ENCODE data around the gene CNTNAP2.
"Not testable (repeated sequence)": the region's sequence is repeated elsewhere in the genome, so short reads cannot be mapped to it uniquely, and the experiment has no call there.

The CNTNAP2 gene

GRCh38 chr7:147078312-147078711 is 961.7 kb downstream of the CNTNAP2 start:
- DNase-seq (ENCODE audit: low read depth in 1 of 2, low spot score in 1 of 2) = no peak

GRCh38 chr7:147079083-147079482 is 962.5 kb downstream of the CNTNAP2 start:
- no peak for DNase-seq (ENCODE audit: low read depth in 1 of 2, low spot score in 1 of 2)

- DNase-seq (ENCODE audit: low read depth in 1 of 2, low spot score in 1 of 2) = no peak
These were observed 963.4 kb downstream of the CNTNAP2 start for GRCh38 chr7:147079921-147080420.

GRCh38 chr7:147081117-147081516 is 964.5 kb downstream of the CNTNAP2 start:
- no peak for DNase-seq (ENCODE audit: low read depth in 1 of 2, low spot score in 1 of 2)

- DNase-seq (ENCODE audit: low read depth in 1 of 2, low spot score in 1 of 2) = no peak
These were observed 972.5 kb downstream of the CNTNAP2 start for GRCh38 chr7:147089051-147089461.

- DNase-seq (ENCODE audit: low read depth in 1 of 2, low spot score in 1 of 2) = no peak
These were observed 973.0 kb downstream of the CNTNAP2 start for GRCh38 chr7:147089608-147090007.

GRCh38 chr7:147096629-147097028 is 980.0 kb downstream of the CNTNAP2 start:
- no peak for DNase-seq (ENCODE audit: low read depth in 1 of 2, low spot score in 1 of 2)

- DNase-seq (ENCODE audit: low read depth in 1 of 2, low spot score in 1 of 2) = no peak
These were observed 986.6 kb downstream of the CNTNAP2 start for GRCh38 chr7:147103224-147103623.

- no peak for DNase-seq (ENCODE audit: low read depth in 1 of 2, low spot score in 1 of 2)
These were observed 990.1 kb downstream of the CNTNAP2 start for GRCh38 chr7:147106746-147107145.

GRCh38 chr7:147114525-147114924 is 997.9 kb downstream of the CNTNAP2 start:
- DNase-seq (ENCODE audit: low read depth in 1 of 2, low spot score in 1 of 2) = not testable (repeated sequence)

GRCh38 chr7:147136352-147136751 is 1019.8 kb downstream of the CNTNAP2 start:
- no peak for DNase-seq (ENCODE audit: low read depth in 1 of 2, low spot score in 1 of 2)

GRCh38 chr7:147145194-147145593 is 1028.6 kb downstream of the CNTNAP2 start:
- no peak for DNase-seq (ENCODE audit: low read depth in 1 of 2, low spot score in 1 of 2)

GRCh38 chr7:147146169-147146568 is 1029.6 kb downstream of the CNTNAP2 start:
- no peak for DNase-seq (ENCODE audit: low read depth in 1 of 2, low spot score in 1 of 2)

GRCh38 chr7:147151661-147152060 is 1035.1 kb downstream of the CNTNAP2 start:
- DNase-seq (ENCODE audit: low read depth in 1 of 2, low spot score in 1 of 2) = no peak

GRCh38 chr7:147153571-147153970 is 1037.0 kb downstream of the CNTNAP2 start:
- DNase-seq (ENCODE audit: low read depth in 1 of 2, low spot score in 1 of 2) = no peak

GRCh38 chr7:147161405-147161804 is 1044.8 kb downstream of the CNTNAP2 start:
- DNase-seq (ENCODE audit: low read depth in 1 of 2, low spot score in 1 of 2) = no peak

GRCh38 chr7:147170341-147171012 is 1053.9 kb downstream of the CNTNAP2 start:
- DNase-seq (ENCODE audit: low read depth in 1 of 2, low spot score in 1 of 2) = no peak

GRCh38 chr7:147171013-147171391 is 1054.4 kb downstream of the CNTNAP2 start:
- DNase-seq (ENCODE audit: low read depth in 1 of 2, low spot score in 1 of 2) = no peak

GRCh38 chr7:147173883-147174282 is 1057.3 kb downstream of the CNTNAP2 start:
- DNase-seq (ENCODE audit: low read depth in 1 of 2, low spot score in 1 of 2) = no peak

- DNase-seq (ENCODE audit: low read depth in 1 of 2, low spot score in 1 of 2) = no peak
These were observed 1066.3 kb downstream of the CNTNAP2 start for GRCh38 chr7:147182874-147183273.

- DNase-seq (ENCODE audit: low read depth in 1 of 2, low spot score in 1 of 2) = no peak
These were observed 1066.7 kb downstream of the CNTNAP2 start for GRCh38 chr7:147183276-147183675.

GRCh38 chr7:147188467-147188866 is 1071.9 kb downstream of the CNTNAP2 start:
- no peak for DNase-seq (ENCODE audit: low read depth in 1 of 2, low spot score in 1 of 2)

- DNase-seq (ENCODE audit: low read depth in 1 of 2, low spot score in 1 of 2) = no peak
These were observed 1076.9 kb downstream of the CNTNAP2 start for GRCh38 chr7:147193476-147193875.

All from stimulated activated CD4-positive, alpha-beta T cell treated with anti-CD3 and anti-CD28 coated beads, Interleukin-15, amount 100 ng/mL, for 1 hour (primary cell).